ENCODE measurements around the gene MLYCD.
A peak's percentile ranks its signal among the peaks of the same experiment; 100 is the strongest.
"Not testable (repeated sequence)": the region's sequence is repeated elsewhere in the genome, so short reads cannot be mapped to it uniquely, and the experiment has no call there.

The MLYCD gene

DNA sequence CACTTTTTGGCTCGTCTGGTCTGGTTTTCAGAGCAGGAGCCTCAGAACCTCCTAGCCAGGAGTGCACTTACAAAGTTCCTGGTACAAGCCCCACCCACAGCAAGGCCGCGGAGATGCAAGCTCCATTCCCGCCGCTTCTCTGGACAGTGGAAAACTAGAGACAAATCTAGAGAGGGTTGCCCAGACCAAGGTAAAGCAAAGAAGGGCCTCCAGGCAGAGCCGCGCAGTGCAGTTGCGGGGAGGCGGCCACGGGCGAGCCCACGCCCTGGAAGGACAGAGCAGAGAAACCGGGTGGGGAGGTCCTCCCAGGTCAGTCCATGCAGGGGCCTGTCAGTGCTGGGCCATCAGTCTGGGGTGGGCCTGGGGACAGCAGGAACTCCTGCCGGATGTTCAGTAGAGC, 43.2 kb downstream of the MLYCD start:
- DNase-seq, result no peak

DNA sequence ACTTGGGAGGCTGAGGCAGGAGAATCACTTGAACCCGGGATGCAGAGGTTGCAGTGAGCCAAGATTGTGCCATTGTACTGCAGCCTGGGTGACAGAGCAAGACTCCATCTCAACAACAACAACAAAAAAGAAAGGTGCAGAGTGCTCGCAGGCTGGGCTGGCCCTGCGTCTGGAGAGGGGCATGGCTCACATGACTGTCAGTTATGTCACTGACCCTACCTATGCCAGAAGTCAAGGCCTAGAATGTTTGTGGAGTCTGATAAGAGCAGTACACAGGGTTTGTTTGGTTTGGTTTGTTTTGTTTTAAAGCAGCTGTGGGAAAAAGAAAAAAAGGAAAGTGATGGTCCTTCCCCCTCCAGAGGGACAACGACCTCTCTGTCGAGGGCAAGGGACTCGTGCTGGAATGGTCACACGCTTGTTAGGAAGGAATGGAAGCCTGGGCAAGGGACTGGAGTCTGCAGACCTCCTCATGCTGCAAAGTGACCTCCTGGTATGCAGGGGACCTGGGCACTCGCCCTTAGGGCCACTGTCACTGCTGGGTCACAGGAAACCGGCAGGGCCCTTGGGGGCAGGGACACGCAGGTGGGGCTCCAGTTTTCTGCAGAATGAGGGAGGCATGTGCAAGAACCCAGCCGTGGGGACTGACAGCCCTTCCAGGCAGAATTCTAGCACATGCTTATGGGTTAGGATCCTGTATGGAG, 44.0 kb downstream of the MLYCD start:
- no peak for DNase-seq

GRCh38 chr16:83943516-83944050, 44.7 kb downstream of the MLYCD start:
- no peak for DNase-seq

DNA sequence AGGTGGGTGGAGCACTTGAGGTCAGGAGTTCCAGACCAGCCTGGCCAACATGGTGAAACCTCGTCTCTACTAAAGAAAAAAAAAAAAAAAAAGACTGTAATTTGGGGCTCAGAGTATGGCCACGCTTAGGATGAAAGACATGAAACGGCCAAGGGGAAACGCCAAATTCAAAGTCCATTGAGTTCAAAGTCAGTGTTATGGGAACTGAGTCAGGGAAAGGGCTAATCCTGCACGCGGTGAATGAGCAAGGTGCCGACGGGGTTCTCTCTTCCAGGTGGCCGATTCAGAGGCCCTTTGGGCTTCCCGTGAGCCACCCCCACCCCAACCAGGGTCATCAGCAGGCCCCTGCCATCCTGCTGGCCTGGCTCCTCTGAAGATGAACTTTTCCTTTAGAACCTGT, 46.7 kb downstream of the MLYCD start:
- no peak for DNase-seq

DNA sequence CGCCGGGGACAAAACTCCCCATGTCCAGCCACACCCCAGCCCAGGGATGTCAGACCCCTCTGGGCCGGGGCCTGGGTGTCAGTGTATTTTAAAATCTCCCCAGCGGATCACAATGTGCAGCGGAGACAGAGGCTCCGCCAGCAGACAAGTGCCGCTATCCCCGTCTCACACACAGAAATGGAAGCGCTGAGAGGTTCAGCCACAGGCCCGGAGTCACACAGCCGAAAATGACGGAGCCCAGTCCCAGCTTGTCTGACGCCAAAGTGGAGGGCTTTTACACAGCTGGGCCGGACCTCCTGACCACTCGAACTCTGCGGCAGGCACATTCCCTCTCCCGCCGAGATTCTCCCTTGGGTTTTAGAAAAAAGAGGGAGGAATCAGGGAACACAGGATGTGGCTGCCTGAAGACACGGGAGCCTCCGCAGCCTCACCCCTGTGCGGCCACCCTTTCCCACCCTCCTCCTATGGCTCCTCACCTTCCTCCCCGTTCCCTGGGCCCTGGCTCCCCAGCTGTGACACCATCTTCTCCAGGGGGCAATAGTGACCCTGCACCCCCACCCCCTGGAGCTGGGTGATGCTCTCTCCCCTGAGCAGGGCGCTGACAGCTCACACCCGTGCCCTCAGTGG, 47.4 kb downstream of the MLYCD start:
- DNase-seq, result no peak

DNA sequence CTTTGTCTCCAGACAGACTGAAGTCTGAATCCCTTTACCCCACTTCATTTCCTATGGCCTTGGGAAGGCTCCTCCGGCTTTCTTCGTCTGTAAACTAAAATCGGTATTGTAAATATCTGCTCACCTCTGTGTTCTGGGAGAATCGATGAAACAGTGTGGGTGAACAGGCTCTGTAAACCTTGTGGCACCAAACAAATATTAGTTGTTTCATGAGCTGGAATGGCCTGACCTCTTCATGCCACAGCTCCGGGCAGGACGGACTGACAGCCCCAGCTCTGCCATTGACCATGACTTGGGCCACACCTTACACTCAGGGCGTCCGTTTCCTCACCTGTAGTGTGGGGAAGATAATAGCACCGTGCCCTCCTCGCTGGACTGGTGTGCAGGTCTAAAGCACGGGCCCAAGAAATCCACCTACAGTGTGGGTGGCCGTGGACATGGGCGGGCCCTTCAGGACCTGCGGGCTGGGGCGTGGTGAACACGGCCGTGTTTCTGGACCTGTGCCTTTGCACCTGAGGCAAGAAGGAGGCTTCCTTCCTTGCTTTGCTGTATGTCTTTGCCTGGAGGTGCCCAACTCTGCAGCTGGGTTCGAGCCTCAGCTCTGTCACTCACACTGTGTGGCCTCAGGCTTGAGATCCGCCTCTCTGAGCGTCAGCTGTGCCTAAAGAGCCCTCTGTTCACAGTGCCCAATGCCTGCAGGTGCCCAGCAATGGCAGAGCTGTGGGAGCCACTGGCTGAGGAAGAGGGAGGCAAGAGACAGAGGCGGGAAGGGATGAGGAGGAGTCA, 48.1 kb downstream of the MLYCD start:
- DNase-seq, result no peak

DNA sequence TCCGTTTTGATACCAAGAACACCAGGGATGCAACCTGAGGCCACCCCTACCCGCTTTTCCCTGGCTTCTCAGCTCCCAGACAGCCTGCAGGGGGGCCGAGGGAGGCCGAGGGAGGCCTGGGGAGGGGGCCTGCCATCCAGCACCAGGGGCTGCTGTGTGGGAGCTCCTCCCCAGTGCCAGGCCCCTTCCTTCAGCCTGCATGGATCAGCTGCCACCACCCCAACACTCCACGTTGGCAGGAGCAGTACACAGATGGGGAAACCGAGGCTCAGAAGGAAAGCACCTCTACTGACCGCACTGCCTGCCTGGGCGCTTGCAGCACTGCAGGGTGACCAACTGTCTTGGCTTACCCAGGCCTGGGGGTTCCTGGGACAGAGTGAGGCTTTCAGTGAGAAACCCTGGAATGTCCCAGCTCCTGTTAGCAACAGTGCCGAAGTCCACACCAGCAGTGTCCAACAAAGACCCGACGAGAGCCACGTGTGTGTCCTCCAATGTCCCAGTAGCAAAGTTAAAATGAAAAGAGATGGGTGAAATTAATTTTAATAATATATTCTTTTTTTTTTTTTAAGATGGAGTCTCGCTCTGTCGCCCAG, 48.8 kb downstream of the MLYCD start:
- DNase-seq, result no peak

GRCh38 chr16:83948914-83949723, 50.2 kb downstream of the MLYCD start:
- no peak for DNase-seq

- DNase-seq, result no peak
Measured at GRCh38 chr16:83949724-83950001, 50.7 kb downstream of the MLYCD start.

DNA sequence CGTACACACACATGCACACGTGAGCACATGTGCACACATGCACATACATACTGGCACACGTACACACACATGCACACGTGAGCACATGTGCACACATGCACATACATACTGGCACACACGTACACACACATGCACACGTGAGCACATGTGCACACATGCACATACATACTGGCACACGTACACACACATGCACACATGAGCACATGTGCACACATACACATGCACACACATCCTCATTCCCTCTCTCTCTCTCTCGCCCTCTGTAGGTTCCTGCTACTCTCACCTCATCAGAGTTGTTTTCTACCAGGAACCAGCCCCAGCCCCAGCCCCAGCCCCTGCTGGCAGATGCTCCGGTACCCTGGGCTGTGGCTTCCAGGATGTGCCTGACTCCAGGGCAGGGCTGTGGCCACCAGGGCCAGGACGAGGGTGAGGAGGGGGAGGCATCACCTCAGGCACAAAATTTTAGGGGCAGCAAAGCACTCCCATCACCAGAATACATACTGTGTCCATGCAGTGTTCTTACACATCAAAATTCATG, 52.0 kb downstream of the MLYCD start:
- DNase-seq, result not testable (repeated sequence)

- DNase-seq, result no peak
Measured at GRCh38 chr16:83951544-83951943, 52.6 kb downstream of the MLYCD start.

GRCh38 chr16:83952587-83952939, 53.6 kb downstream of the MLYCD start:
- DNase-seq, result no peak

- DNase-seq, result peak; percentile 92
Measured at GRCh38 chr16:83952940-83953795, 54.3 kb downstream of the MLYCD start, which contains the start of gene OSGIN1. Gene OSGIN1, plus strand, starts transcription at chr16:83953240. Its CDS starts 4,432 bp downstream, at chr16:83957672.

GRCh38 chr16:83953796-83954576, 55.1 kb downstream of the MLYCD start:
- DNase-seq, result no peak

DNA sequence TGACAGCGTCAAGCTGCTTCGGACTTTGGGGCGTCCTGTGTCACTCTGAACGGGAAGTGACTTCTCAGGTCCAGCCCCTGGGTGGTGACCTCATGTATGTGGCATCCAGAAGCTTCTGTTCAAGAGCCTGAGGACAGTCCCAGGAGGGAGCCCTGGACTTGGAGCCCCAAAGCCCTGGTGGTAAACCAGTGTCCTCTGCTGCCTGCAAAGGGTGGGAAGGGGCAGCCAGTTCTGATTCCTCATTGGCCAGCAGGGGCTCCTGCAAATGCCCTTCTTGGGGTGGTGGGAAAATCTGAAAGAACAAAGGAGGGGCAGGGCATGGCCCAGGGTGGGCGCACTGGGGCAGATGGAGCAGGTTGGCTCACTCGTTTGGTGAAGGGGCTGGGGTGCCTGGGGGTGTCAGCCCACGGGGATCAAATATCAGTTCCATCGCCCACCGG, 55.7 kb downstream of the MLYCD start:
- peak; percentile 38 for DNase-seq

- DNase-seq, result no peak
Measured at GRCh38 chr16:83955218-83956130, 56.6 kb downstream of the MLYCD start.

- peak; percentile 57 for DNase-seq
Measured at GRCh38 chr16:83956336-83957289, 57.7 kb downstream of the MLYCD start.

DNA sequence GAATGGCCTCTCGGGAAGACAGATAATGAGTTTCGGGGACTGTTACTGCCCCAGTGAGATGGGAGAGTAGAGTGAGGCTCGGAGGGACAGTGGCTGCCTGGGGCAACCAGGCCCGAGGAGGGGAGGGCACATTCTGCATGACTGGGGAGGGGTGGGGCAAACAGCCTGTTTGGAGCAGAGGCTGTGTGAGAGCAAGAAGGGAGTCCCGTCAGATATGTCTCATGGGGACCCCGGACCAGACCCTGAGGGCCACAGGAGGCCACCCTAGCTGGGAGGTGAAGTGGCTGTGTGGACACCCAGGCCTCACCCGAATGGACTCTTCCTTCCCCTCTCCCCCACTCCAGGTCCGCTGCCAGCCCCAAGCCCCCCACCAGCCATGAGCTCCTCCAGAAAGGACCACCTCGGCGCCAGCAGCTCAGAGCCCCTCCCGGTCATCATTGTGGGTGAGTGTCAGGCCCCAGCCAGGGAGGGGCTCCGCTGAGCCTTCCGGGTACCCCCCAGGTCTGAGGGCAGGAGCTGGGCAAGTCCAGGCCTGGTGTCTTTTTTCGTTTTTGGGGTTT, 58.5 kb downstream of the MLYCD start:
- DNase-seq, result no peak

All from MV-4-11 (cell line).